WTC11 (cell line): ENCODE data around the gene LAMA3. TPM values are rescaled to one million over a fixed set of nuclear protein-coding genes. Genes with fewer than 3 reads are reported as not detected.

Experiments
- ATAC-seq: fragments of 200-7000 bp; cut with Tn5 transposase; 2 replicates; pipeline ENCODE4 v1.10.0; 2021; ENCODE audit warnings: mild to moderate bottlenecking, moderate library complexity
- CTCF ChIA-PET: fragments of 300-600 bp; sonication (Branson Sonifier 250); formaldehyde crosslinking; loops from one replicate; lab custom pipeline; 2021; ENCODE audit warnings: antibody characterized with exemption; lab: Charles Lee
- POLR2A ChIA-PET: fragments of 350-600 bp; sonication (Branson Sonifier 250); formaldehyde crosslinking; loops from one replicate; lab custom pipeline; 2021; ENCODE audit warnings: antibody characterized with exemption; lab: Charles Lee
- DNase-seq: peaks from one replicate; pipeline ENCODE4 v3.0.0; 2021; ENCODE audit warnings: low spot score
- H3K27ac Mint-ChIP-seq: 2 replicates; pipeline ENCODE4 v1.8.0; 2021; ENCODE audit warnings: mixed read lengths
- H3K27me3 Mint-ChIP-seq: 2 replicates; pipeline ENCODE4 v1.8.0; 2021; ENCODE audit warnings: low read depth, mild to moderate bottlenecking, moderate library complexity, mixed read lengths
- H3K36me3 Mint-ChIP-seq: 2 replicates; pipeline ENCODE4 v1.8.0; 2021; ENCODE audit warnings: mixed read lengths
- H3K4me1 Mint-ChIP-seq: 2 replicates; pipeline ENCODE4 v1.8.0; 2022; ENCODE audit warnings: mixed read lengths
- H3K4me3 Mint-ChIP-seq: 2 replicates; pipeline ENCODE4 v1.8.0; 2021; ENCODE audit warnings: mild to moderate bottlenecking, moderate library complexity, mixed read lengths
- H3K9me3 Mint-ChIP-seq: 2 replicates; pipeline ENCODE4 v1.8.0; 2021; ENCODE audit warnings: mixed read lengths
- ATF3 ChIP-seq: sonication (generic); formaldehyde crosslinking; conservative IDR thresholded peaks from 2 replicates; pipeline ENCODE4 v1.8.1; 2022; ENCODE audit warnings: mild to moderate bottlenecking, missing genetic modification reagents
- ATF6 ChIP-seq: sonication (generic); formaldehyde crosslinking; IDR thresholded peaks from 2 replicates; pipeline ENCODE4 v1.8.1; 2023; ENCODE audit warnings: mild to moderate bottlenecking, missing genetic modification reagents
- CTCF ChIP-seq: fragments of 200-600 bp; IDR thresholded peaks from 2 replicates; pipeline ENCODE4 v1.8.0; 2022; ENCODE audit warnings: antibody characterized with exemption
- FOXK1 ChIP-seq: sonication (generic); formaldehyde crosslinking; IDR thresholded peaks from 2 replicates; pipeline ENCODE4 v1.8.0; 2022; ENCODE audit warnings: mild to moderate bottlenecking, moderate library complexity, missing genetic modification reagents
- HMGA2 ChIP-seq: fragments of 250-450 bp; sonication (Bioruptor Pico); IDR thresholded peaks from 2 replicates; pipeline ENCODE4 v1.4.0; 2021; ENCODE audit warnings: mild to moderate bottlenecking, moderate library complexity
- KAT7 ChIP-seq: sonication (generic); formaldehyde crosslinking; IDR thresholded peaks from 2 replicates; pipeline ENCODE4 v1.8.1; 2023; ENCODE audit warnings: missing genetic modification reagents, mild to moderate bottlenecking, borderline replicate concordance
- MYBL2 ChIP-seq: sonication (generic); formaldehyde crosslinking; IDR thresholded peaks from 2 replicates; pipeline ENCODE4 v1.8.1; 2023; ENCODE audit warnings: mild to moderate bottlenecking, moderate library complexity, missing genetic modification reagents
- RELA ChIP-seq: sonication (generic); formaldehyde crosslinking; IDR thresholded peaks from 2 replicates; pipeline ENCODE4 v1.8.1; 2022; ENCODE audit warnings: missing genetic modification reagents, mild to moderate bottlenecking, borderline replicate concordance
- RORB ChIP-seq: fragments of 250-450 bp; sonication (Bioruptor Pico); IDR thresholded peaks from 2 replicates; pipeline ENCODE4 v1.9.0; 2021; ENCODE audit warnings: mild to moderate bottlenecking
- SMAD4 ChIP-seq: sonication (generic); formaldehyde crosslinking; IDR thresholded peaks from 2 replicates; pipeline ENCODE4 v1.8.0; 2022; ENCODE audit warnings: mild to moderate bottlenecking, missing genetic modification reagents
- ZNF121 ChIP-seq: sonication (generic); formaldehyde crosslinking; IDR thresholded peaks from 2 replicates; pipeline ENCODE4 v1.8.0; 2023; ENCODE audit warnings: missing genetic modification reagents
- ZNF232 ChIP-seq: sonication (generic); formaldehyde crosslinking; IDR thresholded peaks from 2 replicates; pipeline ENCODE4 v1.8.0; 2022; ENCODE audit warnings: mild to moderate bottlenecking, missing genetic modification reagents
- ZNF416 ChIP-seq: fragments of 250-450 bp; sonication (Bioruptor Pico); IDR thresholded peaks from 2 replicates; pipeline ENCODE4 v1.9.0; 2021; ENCODE audit warnings: mild to moderate bottlenecking, inconsistent platforms
- ZNF512 ChIP-seq: sonication (generic); formaldehyde crosslinking; IDR thresholded peaks from 2 replicates; pipeline ENCODE4 v1.8.1; 2022; ENCODE audit warnings: missing genetic modification reagents, borderline replicate concordance
- total RNA-seq: library from RNA; stranded (reverse); gene quantifications from 3 replicates; pipeline ENCODE4 v1.2.3, GENCODE V29; 2021
- TF ChIP-seq, protein P1 (sequence below): sonication (generic); formaldehyde crosslinking; IDR thresholded peaks from 2 replicates; pipeline ENCODE4 v1.8.1; 2023; ENCODE audit warnings: mild to moderate bottlenecking, missing genetic modification reagents, borderline replicate concordance
- TF ChIP-seq, protein P2 (sequence below): fragments of 250-450 bp; sonication (Bioruptor Pico); IDR thresholded peaks from 2 replicates; pipeline ENCODE4 v1.9.0; 2021; ENCODE audit warnings: moderate library complexity, mild to moderate bottlenecking, inconsistent platforms, borderline replicate concordance
- TF ChIP-seq, protein P3 (sequence below): sonication (generic); formaldehyde crosslinking; IDR thresholded peaks from 2 replicates; pipeline ENCODE4 v1.8.1; 2023; ENCODE audit warnings: mild to moderate bottlenecking, missing genetic modification reagents

Gene LAMA3
- total RNA-seq, 1 experiment from 2014 or later, result 0.83 TPM

GRCh38 chr18:23743733-23744333, 54.6 kb downstream of the LAMA3 start:
- DNase-seq, result no peak
- ATAC-seq, result no peak
- Mint-ChIP-seq H3K9me3 (peaks cover 10% of the 10 kb centered on the region), H3K4me1 (no peaks in the 10 kb centered on the region), H3K27ac (no peak overlapping the region), H3K27me3 (peaks cover 2% of the 10 kb centered on the region; the same call in 1 of the 2 replicates), H3K4me3 (no peak overlapping the region)
- ChIA-PET CTCF (interaction anchor here (1.0 to 1.5 kb wide), 2 partner anchors 175 kb away, joined by 3 to 6 read pairs; no protein-coding TSS in a partner anchor), POLR2A (no interaction called here)
- TF ChIP-seq ZNF232 (CRISPR knock-in tag) (no peak), ZNF416 (no peak), RORB (CRISPR knock-in tag) (no peak), ZNF512 (CRISPR knock-in tag) (no peak), KAT7 (no peak), RELA (CRISPR knock-in tag) (no peak), ATF3 (no peak), SMAD4 (CRISPR knock-in tag) (no peak), MYBL2 (no peak), FOXK1 (no peak)
- TF ChIP-seq, protein P1, sequence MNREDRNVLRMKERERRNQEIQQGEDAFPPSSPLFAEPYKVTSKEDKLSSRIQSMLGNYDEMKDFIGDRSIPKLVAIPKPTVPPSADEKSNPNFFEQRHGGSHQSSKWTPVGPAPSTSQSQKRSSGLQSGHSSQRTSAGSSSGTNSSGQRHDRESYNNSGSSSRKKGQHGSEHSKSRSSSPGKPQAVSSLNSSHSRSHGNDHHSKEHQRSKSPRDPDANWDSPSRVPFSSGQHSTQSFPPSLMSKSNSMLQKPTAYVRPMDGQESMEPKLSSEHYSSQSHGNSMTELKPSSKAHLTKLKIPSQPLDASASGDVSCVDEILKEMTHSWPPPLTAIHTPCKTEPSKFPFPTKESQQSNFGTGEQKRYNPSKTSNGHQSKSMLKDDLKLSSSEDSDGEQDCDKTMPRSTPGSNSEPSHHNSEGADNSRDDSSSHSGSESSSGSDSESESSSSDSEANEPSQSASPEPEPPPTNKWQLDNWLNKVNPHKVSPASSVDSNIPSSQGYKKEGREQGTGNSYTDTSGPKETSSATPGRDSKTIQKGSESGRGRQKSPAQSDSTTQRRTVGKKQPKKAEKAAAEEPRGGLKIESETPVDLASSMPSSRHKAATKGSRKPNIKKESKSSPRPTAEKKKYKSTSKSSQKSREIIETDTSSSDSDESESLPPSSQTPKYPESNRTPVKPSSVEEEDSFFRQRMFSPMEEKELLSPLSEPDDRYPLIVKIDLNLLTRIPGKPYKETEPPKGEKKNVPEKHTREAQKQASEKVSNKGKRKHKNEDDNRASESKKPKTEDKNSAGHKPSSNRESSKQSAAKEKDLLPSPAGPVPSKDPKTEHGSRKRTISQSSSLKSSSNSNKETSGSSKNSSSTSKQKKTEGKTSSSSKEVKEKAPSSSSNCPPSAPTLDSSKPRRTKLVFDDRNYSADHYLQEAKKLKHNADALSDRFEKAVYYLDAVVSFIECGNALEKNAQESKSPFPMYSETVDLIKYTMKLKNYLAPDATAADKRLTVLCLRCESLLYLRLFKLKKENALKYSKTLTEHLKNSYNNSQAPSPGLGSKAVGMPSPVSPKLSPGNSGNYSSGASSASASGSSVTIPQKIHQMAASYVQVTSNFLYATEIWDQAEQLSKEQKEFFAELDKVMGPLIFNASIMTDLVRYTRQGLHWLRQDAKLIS (CRISPR knock-in tag), result no peak
- TF ChIP-seq, protein P2, sequence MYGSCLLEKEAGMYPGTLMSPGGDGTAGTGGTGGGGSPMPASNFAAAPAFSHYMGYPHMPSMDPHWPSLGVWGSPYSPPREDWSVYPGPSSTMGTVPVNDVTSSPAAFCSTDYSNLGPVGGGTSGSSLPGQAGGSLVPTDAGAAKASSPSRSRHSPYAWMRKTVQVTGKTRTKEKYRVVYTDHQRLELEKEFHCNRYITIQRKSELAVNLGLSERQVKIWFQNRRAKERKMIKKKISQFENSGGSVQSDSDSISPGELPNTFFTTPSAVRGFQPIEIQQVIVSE (CRISPR knock-in tag), result no peak
- TF ChIP-seq, protein P3, sequence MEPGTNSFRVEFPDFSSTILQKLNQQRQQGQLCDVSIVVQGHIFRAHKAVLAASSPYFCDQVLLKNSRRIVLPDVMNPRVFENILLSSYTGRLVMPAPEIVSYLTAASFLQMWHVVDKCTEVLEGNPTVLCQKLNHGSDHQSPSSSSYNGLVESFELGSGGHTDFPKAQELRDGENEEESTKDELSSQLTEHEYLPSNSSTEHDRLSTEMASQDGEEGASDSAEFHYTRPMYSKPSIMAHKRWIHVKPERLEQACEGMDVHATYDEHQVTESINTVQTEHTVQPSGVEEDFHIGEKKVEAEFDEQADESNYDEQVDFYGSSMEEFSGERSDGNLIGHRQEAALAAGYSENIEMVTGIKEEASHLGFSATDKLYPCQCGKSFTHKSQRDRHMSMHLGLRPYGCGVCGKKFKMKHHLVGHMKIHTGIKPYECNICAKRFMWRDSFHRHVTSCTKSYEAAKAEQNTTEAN, result no peak
- TF ChIP-seq, all 79 proteins: peak for 0
- H3K36me3 Mint-ChIP-seq, result no peaks in the 10 kb centered on the region

DNA sequence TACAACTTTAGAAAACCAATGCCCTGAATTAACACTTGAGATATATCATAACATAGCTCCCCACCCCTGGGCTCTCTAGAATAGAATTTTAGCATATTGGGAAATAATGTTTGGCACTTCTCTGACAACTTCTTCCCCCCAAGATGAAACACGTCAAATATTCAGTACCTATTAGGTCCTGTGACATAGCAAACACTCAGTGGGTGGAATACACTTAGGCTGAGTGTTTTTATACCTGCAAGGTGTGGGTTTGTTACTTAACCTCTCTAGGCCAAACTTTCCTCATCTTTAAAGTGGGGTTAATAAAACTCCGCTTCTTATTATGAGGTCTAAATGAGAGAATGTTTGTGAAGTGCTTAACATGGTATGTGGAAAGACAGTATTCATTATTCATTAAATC, 56.1 kb downstream of the LAMA3 start:
- H3K36me3 Mint-ChIP-seq, result peaks cover 3% of the 10 kb centered on the region; the same call in 1 of the 2 replicates
- ChIA-PET POLR2A (interaction anchor here (0.6 kb wide), 1 partner anchor 356 kb away, joined by 3 read pairs; no protein-coding TSS in a partner anchor), CTCF (interaction anchor here (1.5 kb wide), 1 partner anchor 173 kb away, joined by 6 read pairs; no protein-coding TSS in a partner anchor)
- no peak for DNase-seq
- H3K9me3 Mint-ChIP-seq, result peaks cover 21% of the 10 kb centered on the region
- no peak overlapping the region for H3K27ac Mint-ChIP-seq
- no peaks in the 10 kb centered on the region for H3K4me1 Mint-ChIP-seq
- ATAC-seq, result no peak
- H3K27me3 Mint-ChIP-seq, result no peaks in the 10 kb centered on the region; the same call in 1 of the 2 replicates
- H3K4me3 Mint-ChIP-seq, result no peak overlapping the region
- TF ChIP-seq CTCF (no peak), RORB (CRISPR knock-in tag) (no peak), MYBL2 (no peak), HMGA2 (CRISPR knock-in tag) (no peak), SMAD4 (CRISPR knock-in tag) (no peak), ZNF121 (CRISPR knock-in tag) (no peak), ATF6 (CRISPR knock-in tag) (no peak)
- TF ChIP-seq, protein P2 (CRISPR knock-in tag), result no peak
- TF ChIP-seq, protein P1 (CRISPR knock-in tag), result no peak
